Keratinocyte (primary cell): ENCODE results near the gene USP12. TPM values are rescaled to one million over a fixed set of nuclear protein-coding genes. Genes with fewer than 3 reads are reported as not detected.

Experiments
- DNase-seq: peaks from one replicate; pipeline ENCODE4 v3.0.0-alpha.2; 2011; ENCODE audit warnings: low read depth, missing footprints, low spot score
- FAIRE-seq: peaks from 2 replicates; lab custom pipeline; 2011; peaks lifted over from hg19 to GRCh38; lab: Jason Lieb, UNC
- H2AFZ ChIP-seq: 2 replicates; pipeline ENCODE4 v1.6.0; 2012; ENCODE audit warnings: low read length, control low read depth, inconsistent platforms; ENCODE audit not compliant: control insufficient read depth
- H3K27ac ChIP-seq: 2 replicates; pipeline ENCODE4 v1.5.1; 2011; ENCODE audit warnings: low read length; ENCODE audit not compliant: control insufficient read depth, insufficient read depth
- H3K27me3 ChIP-seq: 3 replicates; pipeline ENCODE4 v1.6.0; 2011; ENCODE audit warnings: low read length; ENCODE audit not compliant: control insufficient read depth, insufficient read depth; ENCODE audit errors: extremely low read depth
- H3K36me3 ChIP-seq, 2 experiments: 2 replicates in 1 of 2; 3 replicates in 1 of 2; pipeline ENCODE4 v1.5.1; 2011; ENCODE audit warnings: low read length in 2 of 2, mild to moderate bottlenecking in 1 of 2; ENCODE audit not compliant: control insufficient read depth in 2 of 2, insufficient read depth in 2 of 2; ENCODE audit errors: extremely low read depth in 1 of 2
- H3K4me1 ChIP-seq: 3 replicates; pipeline ENCODE4 v1.5.1; 2011; ENCODE audit warnings: low read length; ENCODE audit not compliant: control insufficient read depth, insufficient read depth; ENCODE audit errors: extremely low read depth
- H3K4me2 ChIP-seq: 3 replicates; pipeline ENCODE4 v1.6.0; 2011; ENCODE audit warnings: low read depth, low read length; ENCODE audit not compliant: control insufficient read depth, insufficient read depth; ENCODE audit errors: extremely low read depth
- H3K4me3 ChIP-seq, 3 experiments: fragments of 200-600 bp in 1 of 3; sonication (generic) in 1 of 3; 2 replicates in 2 of 3; 3 replicates in 1 of 3; pipeline ENCODE4 v1.5.1; 2011 to 2016; ENCODE audit warnings: low read length in 3 of 3, mild to moderate bottlenecking in 3 of 3, control low read depth in 2 of 3, inconsistent platforms in 1 of 3, low read depth in 1 of 3, mixed read lengths in 1 of 3, mixed run types in 1 of 3, moderate library complexity in 1 of 3; ENCODE audit not compliant: control insufficient read depth in 2 of 3, insufficient read depth in 2 of 3; ENCODE audit errors: extremely low read depth in 1 of 3
- H3K79me2 ChIP-seq: 2 replicates; pipeline ENCODE4 v1.6.0; 2012; ENCODE audit warnings: low read length; ENCODE audit not compliant: control insufficient read depth, insufficient read depth
- H3K9ac ChIP-seq: 3 replicates; pipeline ENCODE4 v1.6.0; 2011; ENCODE audit warnings: low read length; ENCODE audit not compliant: control insufficient read depth, insufficient read depth; ENCODE audit errors: extremely low read depth
- H3K9me1 ChIP-seq: 3 replicates; pipeline ENCODE4 v1.6.0; 2011; ENCODE audit warnings: low read length; ENCODE audit not compliant: control insufficient read depth, insufficient read depth; ENCODE audit errors: extremely low read depth
- H3K9me3 ChIP-seq: 2 replicates; pipeline ENCODE4 v1.5.1; 2012; ENCODE audit warnings: low read depth, low read length; ENCODE audit not compliant: control insufficient read depth
- H4K20me1 ChIP-seq: 3 replicates; pipeline ENCODE4 v1.6.0; 2011; ENCODE audit warnings: low read length; ENCODE audit not compliant: control insufficient read depth, insufficient read depth; ENCODE audit errors: extremely low read depth
- CTCF ChIP-seq, 3 experiments: IDR thresholded peaks in 1 of 3; conservative IDR thresholded peaks in 1 of 3; optimal IDR thresholded peaks in 1 of 3; 2 replicates in 2 of 3; 3 replicates in 1 of 3; pipeline versions ENCODE3 to v1.5.1; 2011; ENCODE audit warnings: low read length in 3 of 3, mild to moderate bottlenecking in 3 of 3, moderate library complexity in 2 of 3, control low read depth in 1 of 3, inconsistent platforms in 1 of 3; ENCODE audit not compliant: insufficient read depth in 2 of 3; ENCODE audit errors: extremely low read depth in 1 of 3
- EZH2 ChIP-seq: IDR thresholded peaks from one replicate; pipeline ENCODE4 v1.6.1; 2012; ENCODE audit warnings: inconsistent platforms, mild to moderate bottlenecking, low read length, moderate library complexity
- dilution Hi-C: fragments of 300-500 bp; cut with MboI; formaldehyde crosslinking; loops from one replicate; pipeline ENCODE4 v1.7.0; 2020; ENCODE audit warnings: low sequenced_read_pairs; ENCODE audit not compliant: extremely low pct_ligation_motif_present
- polyA plus RNA-seq, 5 experiments: library from polyadenylated mRNA; depleted of rRNA in 3 of 5; stranded (reverse) in 3 of 5; stranded (forward) in 1 of 5; unstranded in 1 of 5; fragments of >200 nt; gene quantifications; 1 replicate in 1 of 5; 2 replicates in 3 of 5; 3 replicates in 1 of 5; pipeline versions ENCODE4 v1.2.1 to v1.2.3, GENCODE V29; 2011 to 2012; ENCODE audit warnings: missing spikeins in 2 of 5, low read depth in 1 of 5, low replicate concordance in 1 of 5

USP12 gene
- polyA plus RNA-seq, 1 donor (not counting 4 experiments of a cell fraction or from before 2014, with no cell fraction given) = 20.7 TPM

GRCh38 chr13:27203186-27203585 lies 31.6 kb upstream of the USP12 start:
- no peaks in the 10 kb centered on the region for H4K20me1 ChIP-seq
- H3K79me2 ChIP-seq = no peaks in the 10 kb centered on the region
- no peaks in the 10 kb centered on the region for H3K27me3 ChIP-seq
- FAIRE-seq = no peak
- no peak overlapping the region for H2AFZ ChIP-seq
- no peak for DNase-seq
- TF ChIP-seq EZH2 = no peak
- no peak for TF ChIP-seq CTCF (optimal IDR thresholded peaks at IDR 0.05 in 1 of 3, IDR thresholded peaks at IDR 0.05 in 1 of 3, conservative IDR thresholded peaks at IDR 0.05 in 1 of 3; ENCODE audit: extremely low read depth in 1 of 3, insufficient read depth in 2 of 3, low read length in 3 of 3)
- no peak overlapping the region for H3K9ac ChIP-seq
- no peak overlapping the region for H3K4me3 ChIP-seq
- dilution Hi-C loops = no loop called here
- H3K36me3 ChIP-seq = no peaks in the 10 kb centered on the region
- no peaks in the 10 kb centered on the region for H3K4me1 ChIP-seq
- H3K4me2 ChIP-seq = no peak overlapping the region
- H3K27ac ChIP-seq = no peak overlapping the region
- no peaks in the 10 kb centered on the region for H3K9me1 ChIP-seq
- no peaks in the 10 kb centered on the region for H3K9me3 ChIP-seq

DNA sequence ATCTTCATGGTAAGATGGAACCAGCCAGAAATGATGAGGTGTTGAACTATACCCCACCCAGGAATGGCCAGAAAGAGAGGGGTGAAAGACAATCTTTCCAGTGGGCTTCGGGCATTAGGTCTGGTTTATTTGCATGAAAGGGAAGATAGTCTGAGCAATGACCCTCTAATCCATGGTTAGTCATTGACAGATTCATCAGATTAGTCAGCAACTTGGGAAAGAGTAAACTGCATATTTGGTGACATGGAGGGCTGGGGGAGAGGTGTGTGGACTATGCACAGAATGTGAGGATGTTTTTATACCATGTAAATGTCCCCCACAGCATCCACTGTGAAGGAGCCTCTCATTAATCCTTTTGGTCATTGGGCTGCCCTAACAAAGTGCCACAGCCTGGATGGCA lies 30.1 kb upstream of the USP12 start:
- no peak overlapping the region for H3K9ac ChIP-seq
- H3K36me3 ChIP-seq = no peaks in the 10 kb centered on the region
- TF ChIP-seq CTCF (optimal IDR thresholded peaks at IDR 0.05 in 1 of 3, IDR thresholded peaks at IDR 0.05 in 1 of 3, conservative IDR thresholded peaks at IDR 0.05 in 1 of 3; ENCODE audit: extremely low read depth in 1 of 3, insufficient read depth in 2 of 3, low read length in 3 of 3) (no peak), EZH2 (no peak)
- no peak overlapping the region for H3K4me2 ChIP-seq
- no peaks in the 10 kb centered on the region for H3K79me2 ChIP-seq
- dilution Hi-C loops = no loop called here
- no peaks in the 10 kb centered on the region for H3K9me3 ChIP-seq
- DNase-seq (no peak), FAIRE-seq (no peak)
- no peaks in the 10 kb centered on the region for H3K9me1 ChIP-seq
- no peak overlapping the region for H3K4me3 ChIP-seq
- H3K27me3 ChIP-seq = no peaks in the 10 kb centered on the region
- H4K20me1 ChIP-seq = no peaks in the 10 kb centered on the region
- H3K27ac ChIP-seq = no peak overlapping the region
- H3K4me1 ChIP-seq = no peaks in the 10 kb centered on the region
- H2AFZ ChIP-seq = no peak overlapping the region
